ENCODE data around the gene NELL1. TPM values are rescaled to one million over a fixed set of nuclear protein-coding genes. Genes with fewer than 3 reads are reported as not detected.

NELL1 gene
- total RNA-seq, 1 experiment from 2014 or later, result not detected

DNA sequence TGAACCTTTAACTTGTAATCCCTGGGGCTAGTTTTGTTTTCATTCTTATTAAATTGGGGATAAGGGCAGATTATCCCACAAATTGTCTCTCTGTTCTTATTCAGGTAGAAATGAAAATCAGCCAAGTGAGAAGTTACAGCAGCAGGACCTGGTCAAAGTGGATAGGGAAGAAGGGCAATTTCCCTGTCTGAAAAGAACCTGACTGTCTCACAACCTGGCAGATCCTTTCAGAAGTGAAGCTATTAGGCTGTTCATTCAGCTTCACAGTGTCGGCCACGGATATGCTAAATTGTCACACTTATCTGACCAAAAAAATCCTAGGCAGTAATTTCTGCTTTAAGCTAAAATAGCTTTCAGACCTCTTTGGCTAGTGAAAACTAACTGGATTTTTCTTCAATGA is 810.9 kb downstream of the NELL1 start:
- H3K9me3 ChIP-seq (ENCODE audit: control insufficient read depth, insufficient read depth, low read depth, low read length), result no peaks in the 10 kb centered on the region
- H3K27ac ChIP-seq (ENCODE audit: low read length), result no peak overlapping the region
- BruUV-seq (replicated peaks), result no TSS peak
- in situ Hi-C loops (cut with HindIII; ENCODE audit: low pct_unique_long_range_greater_than_20kb, low sequenced_read_pairs), result no loop called here
- no peaks in the 10 kb centered on the region for H3K4me1 ChIP-seq (ENCODE audit: control insufficient read depth, insufficient read depth, low read length)
- ATAC-seq (no peak), DNase-seq (ENCODE audit: low read depth, low spot score) (no peak)
- ChIA-PET CTCF (no interaction called here), POLR2A (no interaction called here)
- TF ChIP-seq, protein P1, sequence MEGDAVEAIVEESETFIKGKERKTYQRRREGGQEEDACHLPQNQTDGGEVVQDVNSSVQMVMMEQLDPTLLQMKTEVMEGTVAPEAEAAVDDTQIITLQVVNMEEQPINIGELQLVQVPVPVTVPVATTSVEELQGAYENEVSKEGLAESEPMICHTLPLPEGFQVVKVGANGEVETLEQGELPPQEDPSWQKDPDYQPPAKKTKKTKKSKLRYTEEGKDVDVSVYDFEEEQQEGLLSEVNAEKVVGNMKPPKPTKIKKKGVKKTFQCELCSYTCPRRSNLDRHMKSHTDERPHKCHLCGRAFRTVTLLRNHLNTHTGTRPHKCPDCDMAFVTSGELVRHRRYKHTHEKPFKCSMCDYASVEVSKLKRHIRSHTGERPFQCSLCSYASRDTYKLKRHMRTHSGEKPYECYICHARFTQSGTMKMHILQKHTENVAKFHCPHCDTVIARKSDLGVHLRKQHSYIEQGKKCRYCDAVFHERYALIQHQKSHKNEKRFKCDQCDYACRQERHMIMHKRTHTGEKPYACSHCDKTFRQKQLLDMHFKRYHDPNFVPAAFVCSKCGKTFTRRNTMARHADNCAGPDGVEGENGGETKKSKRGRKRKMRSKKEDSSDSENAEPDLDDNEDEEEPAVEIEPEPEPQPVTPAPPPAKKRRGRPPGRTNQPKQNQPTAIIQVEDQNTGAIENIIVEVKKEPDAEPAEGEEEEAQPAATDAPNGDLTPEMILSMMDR (IDR thresholded peaks at IDR 0.05), result no peak
- no peak for TF ChIP-seq REST (IDR thresholded peaks at IDR 0.05; ENCODE audit: insufficient read depth in 1 of 2, low read depth in 2 of 2, low read length in 1 of 2)
- TF ChIP-seq POLR2AphosphoS5 (IDR thresholded peaks at IDR 0.05; ENCODE audit: low read depth, low read length), result no peak
- TF ChIP-seq SIN3A (IDR thresholded peaks at IDR 0.05; ENCODE audit: borderline replicate concordance, insufficient read depth, low read depth, low read length), result no peak
- no peak for TF ChIP-seq TCF7L2 (IDR thresholded peaks at IDR 0.05; ENCODE audit: low read depth, low read length)
- no peaks in the 10 kb centered on the region for H3K27me3 ChIP-seq (ENCODE audit: control insufficient read depth, insufficient read depth, low read length)
- no peak overlapping the region for H3K4me3 ChIP-seq (ENCODE audit: low read depth in 2 of 2, low read length in 2 of 2)
- intact Hi-C loops (cut with micrococcal nuclease; ENCODE audit: unreplicated experiment), result no loop called here
- H3K36me3 ChIP-seq (ENCODE audit: control insufficient read depth, insufficient read depth, low read length), result no peaks in the 10 kb centered on the region

GRCh38 chr11:21481255-21481654 is 811.9 kb downstream of the NELL1 start:
- Histone ChIP-seq H3K4me3 (ENCODE audit: low read depth in 2 of 2, low read length in 2 of 2) (no peak overlapping the region), H3K9me3 (ENCODE audit: control insufficient read depth, insufficient read depth, low read depth, low read length) (no peaks in the 10 kb centered on the region), H3K4me1 (ENCODE audit: control insufficient read depth, insufficient read depth, low read length) (no peaks in the 10 kb centered on the region), H3K27me3 (ENCODE audit: control insufficient read depth, insufficient read depth, low read length) (no peaks in the 10 kb centered on the region), H3K36me3 (ENCODE audit: control insufficient read depth, insufficient read depth, low read length) (no peaks in the 10 kb centered on the region), H3K27ac (ENCODE audit: low read length) (no peak overlapping the region)
- ChIA-PET POLR2A (no interaction called here), CTCF (no interaction called here)
- intact Hi-C loops (cut with micrococcal nuclease; ENCODE audit: unreplicated experiment) (no loop called here), in situ Hi-C loops (cut with HindIII; ENCODE audit: low pct_unique_long_range_greater_than_20kb, low sequenced_read_pairs) (no loop called here)
- TF ChIP-seq, protein P1 (IDR thresholded peaks at IDR 0.05), result no peak
- no peak for TF ChIP-seq POLR2AphosphoS5 (IDR thresholded peaks at IDR 0.05; ENCODE audit: low read depth, low read length)
- no peak for TF ChIP-seq SIN3A (IDR thresholded peaks at IDR 0.05; ENCODE audit: borderline replicate concordance, insufficient read depth, low read depth, low read length)
- no peak for TF ChIP-seq TCF7L2 (IDR thresholded peaks at IDR 0.05; ENCODE audit: low read depth, low read length)
- no peak for TF ChIP-seq REST (IDR thresholded peaks at IDR 0.05; ENCODE audit: insufficient read depth in 1 of 2, low read depth in 2 of 2, low read length in 1 of 2)
- ATAC-seq (no peak), DNase-seq (ENCODE audit: low read depth, low spot score) (no peak)
- BruUV-seq (replicated peaks), result no TSS peak
